GM12878 (cell line): ENCODE measurements around the gene PPP3CA. TPM values are rescaled to one million over a fixed set of nuclear protein-coding genes. Genes with fewer than 3 reads are reported as not detected.

ENCODE experiments used
- ATAC-seq: fragments of 200-7000 bp; cut with Tn5 transposase; 3 replicates; pipeline ENCODE4 v1.9.1; 2020; ENCODE audit warnings: mild to moderate bottlenecking, moderate library complexity
- BruUV-seq: library from RNA; stranded (reverse); fragments of 400-500 nt; replicated peaks from 2 replicates; lab custom pipeline; 2021; lab: Mats Ljungman, UMichigan
- CTCF ChIA-PET: fragments of 300-600 bp; sonication (Branson Sonifier 250); formaldehyde crosslinking; extraction: SDS; loops from one replicate; lab custom pipeline; 2021; ENCODE audit warnings: inconsistent platforms; lab: Yijun Ruan, JAX
- POLR2A ChIA-PET: fragments of 350-600 bp; formaldehyde crosslinking; extraction: SDS; loops from one replicate; lab custom pipeline; 2021; ENCODE audit warnings: inconsistent platforms; lab: Charles Lee
- RAD21 ChIA-PET: fragments of 300-600 bp; sonication (Branson Sonifier 250); formaldehyde crosslinking; loops from one replicate; lab custom pipeline; 2023; ENCODE audit warnings: antibody characterized with exemption; ENCODE audit not compliant: unreplicated experiment; lab: Charles Lee
- SMC1A ChIA-PET: fragments of 300-600 bp; sonication (Branson Sonifier 250); formaldehyde crosslinking; loops from one replicate; lab custom pipeline; 2023; ENCODE audit not compliant: unreplicated experiment, uncharacterized antibody; lab: Charles Lee
- DNase-seq: peaks from one replicate; pipeline ENCODE4 v3.0.0-alpha.2; 2011; ENCODE audit warnings: low read depth, low spot score
- FAIRE-seq: peaks from 3 replicates; lab custom pipeline; 2011; peaks lifted over from hg19 to GRCh38; lab: Jason Lieb, UNC
- H2AFZ ChIP-seq: 2 replicates; pipeline ENCODE4 v1.6.0; 2011; ENCODE audit warnings: low read depth, low read length, control low read depth; ENCODE audit not compliant: control insufficient read depth
- H3K27ac ChIP-seq: 2 replicates; pipeline ENCODE4 v1.5.1; 2011; ENCODE audit warnings: control low read depth; ENCODE audit not compliant: control insufficient read depth, insufficient read depth
- H3K27me3 ChIP-seq, 2 experiments: replicated peaks in 1 of 2; 2 replicates each; pipeline versions ENCODE4 v1.6.0 to v1.6.1; 2011; ENCODE audit warnings: low read length in 1 of 2; ENCODE audit not compliant: control insufficient read depth in 2 of 2, insufficient read depth in 2 of 2
- H3K36me3 ChIP-seq, 2 experiments: 2 replicates each; pipeline ENCODE4 v1.5.1; 2011; ENCODE audit warnings: low read length in 1 of 2; ENCODE audit not compliant: control insufficient read depth in 2 of 2, insufficient read depth in 2 of 2
- H3K4me1 ChIP-seq: 2 replicates; pipeline ENCODE4 v1.6.1; 2011; ENCODE audit warnings: mild to moderate bottlenecking, low read length, moderate library complexity, mixed read lengths; ENCODE audit not compliant: control insufficient read depth, insufficient read depth
- H3K4me2 ChIP-seq: 2 replicates; pipeline ENCODE4 v1.6.0; 2011; ENCODE audit warnings: control low read depth; ENCODE audit not compliant: control insufficient read depth, insufficient read depth
- H3K4me3 ChIP-seq: fragments of 200-600 bp; sonication (generic); 2 replicates; pipeline ENCODE4 v1.5.1; 2016
- H3K79me2 ChIP-seq: 2 replicates; pipeline ENCODE4 v1.6.0; 2011; ENCODE audit warnings: low read length; ENCODE audit not compliant: control insufficient read depth, insufficient read depth
- H3K9ac ChIP-seq: 2 replicates; pipeline ENCODE4 v1.8.0; 2011; ENCODE audit warnings: low read length, control low read depth, mixed read lengths; ENCODE audit not compliant: control insufficient read depth, insufficient read depth
- H3K9me3 ChIP-seq: replicated peaks from 3 replicates; pipeline ENCODE4 v1.5.1; 2011; ENCODE audit warnings: mild to moderate bottlenecking, low read length; ENCODE audit not compliant: control insufficient read depth, insufficient read depth
- H4K20me1 ChIP-seq: 2 replicates; pipeline ENCODE4 v1.6.0; 2011; ENCODE audit not compliant: control insufficient read depth, insufficient read depth
- ASH2L ChIP-seq: fragments of 300-600, 200-600 bp; sonication (generic); IDR thresholded peaks from 2 replicates; pipeline ENCODE4 v1.6.1; 2017; ENCODE audit warnings: low read depth, mild to moderate bottlenecking, borderline replicate concordance
- CBFB ChIP-seq: IDR thresholded peaks from 2 replicates; pipeline ENCODE4 v1.6.1; 2016; ENCODE audit warnings: antibody characterized with exemption, low read depth
- EED ChIP-seq: sonication (generic); IDR thresholded peaks from 2 replicates; pipeline ENCODE4 v1.6.1; 2016; ENCODE audit warnings: antibody characterized with exemption, low read depth
- EZH2 ChIP-seq: IDR thresholded peaks from 2 replicates; pipeline ENCODE4 v1.6.1; 2012; ENCODE audit warnings: low read depth, mild to moderate bottlenecking, control low read depth, inconsistent platforms, low read length, borderline replicate concordance; ENCODE audit not compliant: control insufficient read depth
- GABPA ChIP-seq: IDR thresholded peaks from 2 replicates; pipeline ENCODE4 v1.6.1; 2014; ENCODE audit warnings: antibody characterized with exemption, low read depth, mild to moderate bottlenecking, inconsistent platforms
- JUNB ChIP-seq: IDR thresholded peaks from 2 replicates; pipeline ENCODE4 v1.6.1; 2016; ENCODE audit warnings: antibody characterized with exemption, mild to moderate bottlenecking
- NFXL1 ChIP-seq: fragments of 450-650 bp; IDR thresholded peaks from 2 replicates; pipeline ENCODE4 v1.6.1; 2017; ENCODE audit warnings: antibody characterized with exemption, mild to moderate bottlenecking, borderline replicate concordance
- SUZ12 ChIP-seq: fragments of 200-600 bp; sonication (generic); IDR thresholded peaks from one replicate; pipeline ENCODE4 v1.6.1; 2018; ENCODE audit warnings: antibody characterized with exemption, mild to moderate bottlenecking; ENCODE audit not compliant: unreplicated experiment
- TCF3 ChIP-seq: IDR thresholded peaks from 2 replicates; pipeline ENCODE4 v1.6.1; 2012; ENCODE audit warnings: low read depth, mild to moderate bottlenecking, low read length, borderline replicate concordance; ENCODE audit not compliant: insufficient read depth
- WGBS: methylation state at CpG from one replicate; pipeline ENCODE4 v1.1.6; 2016; ENCODE audit warnings: low lambda C conversion rate; ENCODE audit not compliant: insufficient replicate concordance, insufficient coverage; ENCODE audit errors: missing lambda C conversion rate; 5-methylcytosine and 5-hydroxymethylcytosine counted together
- in situ Hi-C: fragments of 300-500 bp; cut with MboI; formaldehyde crosslinking; loops from 9 replicates; pipeline ENCODE4 v1.14.3; 2018; ENCODE audit warnings: mixed read lengths
- intact Hi-C: fragments of 100-400 bp; cut with micrococcal nuclease; formaldehyde crosslinking; loops from one replicate; pipeline ENCODE4 v1.14.2; 2022; ENCODE audit not compliant: unreplicated experiment
- polyA plus RNA-seq, 11 experiments: library from polyadenylated mRNA; depleted of rRNA in 4 of 11; unstranded in 6 of 11; stranded (reverse) in 5 of 11; fragments of >200 nt; fragmentation: Nextera tagmentation in 4 of 11; fragmentation: Illumina TruSeq in 1 of 11; extraction: Ambion mirVana in 4 of 11; extraction: Trizol in 1 of 11; gene quantifications; 1 replicate in 1 of 11; 2 replicates in 10 of 11; pipeline versions ENCODE4 v1.2.1 to v1.2.3, GENCODE V29; 2011 to 2016; ENCODE audit warnings: inconsistent platforms in 2 of 11, missing spikeins in 2 of 11, low read depth in 1 of 11
- total RNA-seq, 4 experiments: library from RNA; depleted of rRNA in 3 of 4; stranded (reverse); fragments of >200 nt in 3 of 4; fragmentation: Illumina TruSeq in 1 of 4; extraction: Trizol in 1 of 4; gene quantifications; 2 replicates each; pipeline versions ENCODE4 v1.2.1 to v1.2.3, GENCODE V29; 2013 to 2021
- TF ChIP-seq, protein P1 (sequence below): IDR thresholded peaks from 2 replicates; pipeline ENCODE4 v1.6.1; 2012; ENCODE audit warnings: improper control_type of control experiment, low read depth, low read length; ENCODE audit not compliant: insufficient replicate concordance
- TF ChIP-seq, protein P2 (sequence below): fragments of 450-650 bp; IDR thresholded peaks from 2 replicates; pipeline ENCODE4 v1.6.1; 2018; ENCODE audit warnings: borderline replicate concordance, mild to moderate bottlenecking; ENCODE audit not compliant: partially characterized antibody

PPP3CA gene
- total and polyA plus RNA-seq, 10 of the 15 experiments (the other 5 are each of a cell fraction or from before 2014, with no cell fraction given): 0.33 to 9.0 (median 1.0) TPM

DNA sequence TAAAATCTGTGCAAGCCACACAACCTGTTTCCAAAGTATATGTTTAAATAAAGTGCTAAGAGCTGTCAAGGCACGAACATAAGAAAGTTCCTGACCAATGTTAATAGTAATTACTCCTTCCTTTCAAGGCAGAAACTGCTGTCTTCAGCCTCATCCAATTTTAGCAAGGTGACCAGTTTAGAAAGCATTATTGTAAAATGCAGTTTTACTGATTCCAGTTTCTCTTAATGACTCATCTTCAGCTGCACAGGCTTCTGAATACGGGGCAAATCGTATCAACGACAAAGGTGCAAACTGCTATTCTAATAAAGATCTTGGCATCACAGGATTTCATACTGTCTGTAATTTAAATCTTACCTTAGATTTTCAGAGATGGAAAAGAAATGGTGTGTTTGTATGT lies 87.5 kb downstream of the PPP3CA start (continued):
- TF ChIP-seq, protein P1, sequence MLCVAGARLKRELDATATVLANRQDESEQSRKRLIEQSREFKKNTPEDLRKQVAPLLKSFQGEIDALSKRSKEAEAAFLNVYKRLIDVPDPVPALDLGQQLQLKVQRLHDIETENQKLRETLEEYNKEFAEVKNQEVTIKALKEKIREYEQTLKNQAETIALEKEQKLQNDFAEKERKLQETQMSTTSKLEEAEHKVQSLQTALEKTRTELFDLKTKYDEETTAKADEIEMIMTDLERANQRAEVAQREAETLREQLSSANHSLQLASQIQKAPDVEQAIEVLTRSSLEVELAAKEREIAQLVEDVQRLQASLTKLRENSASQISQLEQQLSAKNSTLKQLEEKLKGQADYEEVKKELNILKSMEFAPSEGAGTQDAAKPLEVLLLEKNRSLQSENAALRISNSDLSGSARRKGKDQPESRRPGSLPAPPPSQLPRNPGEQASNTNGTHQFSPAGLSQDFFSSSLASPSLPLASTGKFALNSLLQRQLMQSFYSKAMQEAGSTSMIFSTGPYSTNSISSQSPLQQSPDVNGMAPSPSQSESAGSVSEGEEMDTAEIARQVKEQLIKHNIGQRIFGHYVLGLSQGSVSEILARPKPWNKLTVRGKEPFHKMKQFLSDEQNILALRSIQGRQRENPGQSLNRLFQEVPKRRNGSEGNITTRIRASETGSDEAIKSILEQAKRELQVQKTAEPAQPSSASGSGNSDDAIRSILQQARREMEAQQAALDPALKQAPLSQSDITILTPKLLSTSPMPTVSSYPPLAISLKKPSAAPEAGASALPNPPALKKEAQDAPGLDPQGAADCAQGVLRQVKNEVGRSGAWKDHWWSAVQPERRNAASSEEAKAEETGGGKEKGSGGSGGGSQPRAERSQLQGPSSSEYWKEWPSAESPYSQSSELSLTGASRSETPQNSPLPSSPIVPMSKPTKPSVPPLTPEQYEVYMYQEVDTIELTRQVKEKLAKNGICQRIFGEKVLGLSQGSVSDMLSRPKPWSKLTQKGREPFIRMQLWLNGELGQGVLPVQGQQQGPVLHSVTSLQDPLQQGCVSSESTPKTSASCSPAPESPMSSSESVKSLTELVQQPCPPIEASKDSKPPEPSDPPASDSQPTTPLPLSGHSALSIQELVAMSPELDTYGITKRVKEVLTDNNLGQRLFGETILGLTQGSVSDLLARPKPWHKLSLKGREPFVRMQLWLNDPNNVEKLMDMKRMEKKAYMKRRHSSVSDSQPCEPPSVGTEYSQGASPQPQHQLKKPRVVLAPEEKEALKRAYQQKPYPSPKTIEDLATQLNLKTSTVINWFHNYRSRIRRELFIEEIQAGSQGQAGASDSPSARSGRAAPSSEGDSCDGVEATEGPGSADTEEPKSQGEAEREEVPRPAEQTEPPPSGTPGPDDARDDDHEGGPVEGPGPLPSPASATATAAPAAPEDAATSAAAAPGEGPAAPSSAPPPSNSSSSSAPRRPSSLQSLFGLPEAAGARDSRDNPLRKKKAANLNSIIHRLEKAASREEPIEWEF: no peak
- TF ChIP-seq TCF3 (0 out of 2 replicates have a peak, but pooled peaks have one; percentile 34), GABPA (0 out of 2 replicates have a peak, but pooled peaks have one; percentile 20), JUNB (peak; percentile 70)

DNA sequence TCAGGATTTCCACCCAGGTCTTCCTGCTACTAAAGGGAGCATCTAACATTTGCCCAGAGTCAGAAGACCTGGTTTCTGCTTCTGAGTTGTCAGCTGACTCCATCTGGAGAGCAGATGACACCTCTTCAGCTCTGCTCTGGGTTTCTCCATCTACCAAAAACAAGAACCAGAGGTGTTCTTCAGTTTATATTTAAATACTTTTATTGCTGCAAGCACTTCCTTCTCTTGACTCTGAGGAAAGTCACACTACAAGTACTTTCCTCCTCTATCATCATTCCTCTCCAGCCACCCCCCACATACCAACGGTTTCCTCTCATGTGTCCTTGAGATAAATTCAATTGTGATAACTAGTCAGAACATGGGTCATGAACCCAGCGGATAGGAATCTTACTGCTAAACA lies 88.4 kb downstream of the PPP3CA start:
- in situ Hi-C loops (no loop called here), intact Hi-C loops (no loop called here)
- FAIRE-seq (no peak), ATAC-seq (no peak), DNase-seq (no peak)
- BruUV-seq: no TSS peak
- Histone ChIP-seq H4K20me1 (no peaks in the 10 kb centered on the region; the same call in 1 of the 2 replicates), H3K4me2 (no peak overlapping the region; the same call in 1 of the 2 replicates), H3K36me3 (no peaks in the 10 kb centered on the region), H3K27me3 (peaks cover 0 to 3% of the 10 kb centered on the region in 2 experiments; a peak in 1 of 4 replicates), H3K9me3 (no peaks in the 10 kb centered on the region), H3K4me1 (peaks cover 22% of the 10 kb centered on the region), H3K79me2 (no peaks in the 10 kb centered on the region), H3K9ac (no peak overlapping the region), H3K4me3 (no peak overlapping the region), H3K27ac (no peak overlapping the region), H2AFZ (no peak overlapping the region)
- ChIA-PET SMC1A (interaction anchor here (0.9 kb wide), 1 partner anchor 18 kb away, joined by 3 read pairs; no protein-coding TSS in a partner anchor), CTCF (no interaction called here), RAD21 (no interaction called here), POLR2A (no interaction called here)
- TF ChIP-seq ASH2L (no peak), NFXL1 (no peak), SUZ12 (no peak), EED (no peak), EZH2 (no peak), CBFB (no peak)
- TF ChIP-seq, protein P2, sequence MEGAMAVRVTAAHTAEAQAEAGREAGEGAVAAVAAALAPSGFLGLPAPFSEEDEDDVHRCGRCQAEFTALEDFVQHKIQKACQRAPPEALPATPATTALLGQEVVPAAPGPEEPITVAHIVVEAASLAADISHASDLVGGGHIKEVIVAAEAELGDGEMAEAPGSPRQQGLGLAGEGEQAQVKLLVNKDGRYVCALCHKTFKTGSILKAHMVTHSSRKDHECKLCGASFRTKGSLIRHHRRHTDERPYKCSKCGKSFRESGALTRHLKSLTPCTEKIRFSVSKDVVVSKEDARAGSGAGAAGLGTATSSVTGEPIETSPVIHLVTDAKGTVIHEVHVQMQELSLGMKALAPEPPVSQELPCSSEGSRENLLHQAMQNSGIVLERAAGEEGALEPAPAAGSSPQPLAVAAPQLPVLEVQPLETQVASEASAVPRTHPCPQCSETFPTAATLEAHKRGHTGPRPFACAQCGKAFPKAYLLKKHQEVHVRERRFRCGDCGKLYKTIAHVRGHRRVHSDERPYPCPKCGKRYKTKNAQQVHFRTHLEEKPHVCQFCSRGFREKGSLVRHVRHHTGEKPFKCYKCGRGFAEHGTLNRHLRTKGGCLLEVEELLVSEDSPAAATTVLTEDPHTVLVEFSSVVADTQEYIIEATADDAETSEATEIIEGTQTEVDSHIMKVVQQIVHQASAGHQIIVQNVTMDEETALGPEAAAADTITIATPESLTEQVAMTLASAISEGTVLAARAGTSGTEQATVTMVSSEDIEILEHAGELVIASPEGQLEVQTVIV: no peak
- WGBS: 0% methylated on average over 2 of the region's 2 CpGs
